ENCODE measurements around the gene ITIH4. TPM values are rescaled to one million over a fixed set of nuclear protein-coding genes. Genes with fewer than 3 reads are reported as not detected.

ITIH4 gene
- total RNA-seq, 1 donor from 2014 or later, result 0.40 TPM

DNA sequence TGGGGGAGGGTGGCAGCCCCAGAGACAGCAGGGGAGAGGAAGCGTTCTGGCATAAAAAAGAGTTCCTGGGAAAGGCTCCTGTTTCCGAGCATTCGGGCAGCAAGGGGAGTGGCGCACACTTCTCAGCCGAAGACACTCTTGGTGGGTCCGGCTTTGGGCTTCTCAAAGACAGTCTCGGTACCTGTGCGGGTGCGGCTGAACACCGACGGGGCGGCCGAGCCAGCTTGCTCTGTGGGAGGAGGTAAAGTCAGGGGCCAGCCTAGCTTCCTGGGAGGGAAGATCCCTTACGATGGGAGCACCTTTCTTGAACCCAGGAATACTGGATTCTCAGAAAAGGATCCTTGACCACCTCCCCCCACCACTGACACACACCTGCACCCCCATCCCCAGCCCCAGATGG lies 2.7 kb upstream of the ITIH4 start:
- no peak for DNase-seq (ENCODE audit: low read depth in 2 of 2)

- DNase-seq (ENCODE audit: low read depth in 2 of 2), result peak; percentile 80 to 85
These were observed 1.2 kb upstream of the ITIH4 start for GRCh38 chr3:52831500-52832301.

DNA sequence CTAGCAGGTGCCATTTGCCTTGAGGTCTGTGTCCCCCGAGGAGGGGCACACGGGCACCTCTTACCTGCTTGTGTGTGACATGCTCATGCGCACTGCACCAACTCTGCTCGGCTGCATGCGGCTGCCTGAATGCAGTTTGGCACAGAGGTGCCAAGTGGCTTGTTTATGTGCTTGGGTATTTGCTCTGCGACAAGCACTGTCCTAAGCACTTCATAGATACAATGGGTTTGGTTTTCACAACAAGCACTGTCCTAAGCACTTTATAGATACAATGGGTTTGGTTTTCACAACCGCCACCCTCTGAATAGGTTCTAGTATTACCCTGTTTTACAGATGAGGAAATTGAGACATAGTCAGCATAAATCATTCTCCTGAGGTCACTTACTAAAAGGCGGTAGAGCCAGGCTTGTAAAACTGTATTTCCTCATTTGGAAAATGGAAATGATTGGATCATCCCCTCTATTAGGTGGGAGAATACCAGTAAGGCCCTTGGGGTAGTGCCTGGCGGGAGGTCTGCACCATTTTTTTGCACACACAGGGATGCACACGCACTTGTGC lies 487 bp downstream of the ITIH4 start:
- DNase-seq (ENCODE audit: low read depth in 2 of 2), result no peak

DNA sequence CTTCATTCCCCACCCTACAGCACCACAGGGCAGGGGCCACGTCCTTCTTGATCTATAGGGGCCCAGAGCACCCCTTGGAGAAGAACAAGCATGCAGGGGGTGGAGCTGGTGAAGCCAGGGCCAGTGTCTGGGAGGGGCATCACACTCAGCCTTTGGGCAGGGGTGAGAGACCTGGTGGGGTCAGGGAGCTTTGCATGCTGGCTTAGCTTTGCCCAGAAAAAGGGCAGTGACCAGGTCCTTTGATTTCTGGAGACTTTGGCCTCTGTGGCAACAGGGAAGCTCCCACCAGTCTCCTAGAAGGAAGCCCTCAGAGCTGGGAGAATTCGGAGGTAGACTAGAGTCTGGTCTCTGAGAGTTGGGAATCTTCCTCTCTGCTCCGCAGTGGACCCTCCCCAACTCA lies 990 bp downstream of the ITIH4 start:
- no peak for DNase-seq (ENCODE audit: low read depth in 2 of 2)

DNA sequence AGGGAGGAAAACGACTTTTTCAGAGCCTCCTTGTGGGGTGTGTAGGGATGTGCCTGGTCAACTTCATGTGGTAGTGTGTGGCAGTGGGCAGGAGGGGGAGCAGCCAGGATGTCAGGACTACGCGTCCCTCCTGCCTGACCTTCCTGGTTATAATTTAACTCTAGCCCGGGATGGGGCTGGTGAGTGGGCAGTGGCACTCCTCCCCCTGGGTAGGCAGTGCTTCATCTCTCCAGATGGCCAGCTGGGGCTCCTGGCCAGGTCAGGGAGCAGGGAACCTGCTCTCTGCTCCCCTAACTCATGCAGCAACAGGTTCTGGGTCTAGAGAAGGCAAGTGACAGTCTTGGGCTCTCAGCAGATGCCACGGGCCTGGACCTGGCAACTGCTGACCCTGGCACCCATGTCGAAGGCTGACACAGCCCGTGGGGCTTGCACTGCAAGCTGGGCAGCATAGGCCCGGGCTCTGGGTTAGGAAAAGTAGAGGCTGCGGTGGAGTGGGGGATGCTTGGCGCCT lies 2.6 kb downstream of the ITIH4 start:
- DNase-seq (ENCODE audit: low read depth in 2 of 2), result no peak

DNA sequence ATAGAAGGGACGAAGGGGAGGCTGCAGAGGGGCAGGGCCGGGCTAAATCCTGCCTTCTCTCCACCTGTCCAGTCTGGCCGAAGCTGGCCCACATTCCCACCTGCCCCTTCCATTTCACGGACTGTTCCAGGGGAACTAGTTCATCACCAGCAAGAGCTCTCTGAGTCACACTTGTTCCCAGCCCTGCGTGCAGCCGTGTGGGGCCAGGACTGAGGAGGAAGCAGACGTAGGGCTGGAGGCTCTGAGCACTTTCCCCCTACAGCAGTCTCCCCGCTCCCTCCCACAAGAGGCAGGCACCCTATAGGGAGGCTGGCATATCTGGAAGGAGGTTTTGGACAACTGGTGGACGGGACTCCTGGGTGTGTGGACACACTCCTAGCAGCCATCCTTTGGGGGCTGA lies 3.0 kb downstream of the ITIH4 start:
- DNase-seq (ENCODE audit: low read depth in 2 of 2), result peak in 1 of 2 donors; percentile 44

GRCh38 chr3:52824037-52824436 lies 6.4 kb downstream of the ITIH4 start:
- DNase-seq (ENCODE audit: low read depth in 2 of 2), result no peak

DNA sequence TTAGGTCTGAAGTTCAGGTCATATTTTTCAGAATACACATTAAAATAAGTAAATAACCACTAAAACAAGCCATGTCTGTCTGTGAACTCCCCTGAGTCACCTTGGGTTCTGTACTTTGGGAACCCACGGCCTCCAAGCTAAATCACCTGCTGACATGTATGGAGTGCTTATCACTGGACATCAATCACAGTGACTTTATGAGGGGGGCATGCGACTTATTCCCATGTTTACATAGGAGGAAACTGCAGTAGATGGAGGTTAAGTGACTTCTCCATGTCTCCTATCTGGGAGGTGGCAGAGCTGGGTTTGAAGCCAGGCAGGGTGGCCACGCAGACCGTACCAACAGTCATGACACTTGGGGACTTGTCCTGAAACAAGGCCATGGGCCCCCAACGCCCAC lies 8.1 kb downstream of the ITIH4 start:
- DNase-seq (ENCODE audit: low read depth in 2 of 2), result no peak

DNA sequence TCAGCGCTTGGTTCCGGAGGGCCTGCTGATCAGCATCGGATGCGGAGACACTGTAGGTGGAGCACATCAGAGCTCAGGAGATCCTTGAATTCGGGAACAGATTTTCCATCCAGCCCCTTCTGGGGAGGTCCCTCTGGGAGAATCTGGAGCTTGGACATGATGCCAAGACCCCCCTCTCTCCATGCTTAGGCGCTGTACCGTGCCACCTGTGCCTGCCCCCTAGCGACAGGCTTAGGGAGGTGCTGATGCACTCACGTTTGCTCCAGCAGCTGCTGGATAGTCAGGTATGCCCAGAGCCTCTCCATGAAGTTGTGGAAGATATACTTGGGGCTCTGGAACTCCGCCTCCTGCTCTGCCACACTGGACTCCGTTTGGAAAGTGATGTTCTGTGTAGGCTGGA lies 9.7 kb downstream of the ITIH4 start:
- DNase-seq (ENCODE audit: low read depth in 2 of 2), result peak; percentile 37 to 55

DNA sequence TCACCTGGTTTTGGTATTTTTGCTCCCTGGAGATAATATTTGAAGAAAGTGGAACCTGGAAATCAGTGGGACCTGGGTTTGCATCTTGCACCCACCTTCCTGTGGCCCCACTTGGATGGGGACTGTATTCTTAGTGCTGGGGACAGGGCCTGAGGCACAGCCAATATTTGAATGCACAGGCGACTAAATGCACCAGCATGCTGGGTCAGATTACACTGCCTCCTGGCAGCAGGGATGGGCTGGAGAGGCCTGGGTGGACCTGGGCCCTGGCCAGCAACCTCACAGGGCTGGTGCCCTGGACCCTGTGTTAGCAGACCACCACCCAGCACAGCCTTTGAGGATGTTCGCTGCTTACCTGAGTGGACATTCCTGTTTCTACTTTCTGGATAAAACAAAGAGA lies 10.5 kb downstream of the ITIH4 start:
- DNase-seq (ENCODE audit: low read depth in 2 of 2), result no peak

DNA sequence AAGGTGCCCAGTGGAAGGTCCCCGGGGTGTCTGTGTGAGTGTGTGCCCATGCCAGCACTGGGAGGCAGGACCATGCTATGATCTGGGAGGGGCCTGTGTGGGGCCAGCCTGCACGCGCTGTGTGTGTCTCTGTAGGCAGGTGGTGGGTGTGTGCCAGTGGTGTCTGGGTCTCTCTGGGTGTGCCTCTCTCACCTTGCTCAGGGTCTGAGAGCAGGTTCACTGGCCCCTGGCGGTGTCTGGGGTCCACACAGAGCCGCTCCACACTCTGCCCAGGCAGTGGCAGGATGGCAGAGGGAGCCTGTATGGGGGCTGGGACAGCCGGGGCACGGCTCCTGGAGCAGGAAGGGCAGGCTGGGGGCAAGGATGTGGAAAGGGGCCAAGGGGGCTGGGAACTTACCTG lies 12.6 kb downstream of the ITIH4 start:
- no peak for DNase-seq (ENCODE audit: low read depth in 2 of 2)

DNA sequence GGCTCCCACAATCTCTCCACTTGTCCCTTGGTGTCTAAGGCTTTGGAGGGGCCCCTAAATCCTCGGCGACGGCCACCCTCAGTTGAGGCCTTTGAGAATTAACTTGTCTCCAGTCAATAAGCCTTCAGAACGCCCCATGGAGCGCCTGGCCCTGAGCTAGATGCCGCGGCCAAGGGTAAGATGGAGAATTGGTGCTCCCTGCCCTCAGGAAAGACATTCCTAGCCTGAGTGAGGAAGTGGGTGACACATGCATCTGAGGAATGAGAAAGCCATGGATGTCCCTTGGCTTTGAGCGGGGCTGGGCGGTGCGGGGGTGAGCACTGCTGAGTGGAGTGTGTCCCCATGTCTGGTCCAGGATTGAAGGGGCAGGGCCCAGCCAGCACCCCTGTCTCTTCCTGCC lies 13.3 kb downstream of the ITIH4 start:
- DNase-seq (ENCODE audit: low read depth in 2 of 2), result no peak

GRCh38 chr3:52816654-52817053 lies 13.8 kb downstream of the ITIH4 start:
- no peak for DNase-seq (ENCODE audit: low read depth in 2 of 2)

- no peak for DNase-seq (ENCODE audit: low read depth in 2 of 2)
These were observed 14.3 kb downstream of the ITIH4 start for GRCh38 chr3:52816199-52816598.

DNA sequence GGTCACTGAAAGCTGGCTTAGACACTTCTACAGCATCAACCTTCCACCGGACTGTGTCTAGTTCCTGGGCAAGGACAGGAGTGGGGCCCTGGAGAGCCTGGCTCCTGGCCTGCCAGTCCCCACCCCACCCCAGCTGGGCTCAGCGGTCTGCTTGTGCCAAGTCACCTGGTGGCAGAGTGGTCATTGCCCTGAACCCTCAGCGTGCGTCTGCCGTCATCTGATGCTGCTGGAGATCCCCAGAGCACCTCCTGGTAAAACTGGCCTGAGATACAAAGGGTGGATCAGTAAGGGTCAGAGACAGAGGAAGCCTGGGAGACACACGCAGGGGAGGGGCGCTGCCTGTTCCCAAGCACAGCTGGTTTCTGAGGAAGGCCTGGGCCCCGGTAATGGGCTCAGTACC lies 16.7 kb downstream of the ITIH4 start:
- no peak for DNase-seq (ENCODE audit: low read depth in 2 of 2)

DNA sequence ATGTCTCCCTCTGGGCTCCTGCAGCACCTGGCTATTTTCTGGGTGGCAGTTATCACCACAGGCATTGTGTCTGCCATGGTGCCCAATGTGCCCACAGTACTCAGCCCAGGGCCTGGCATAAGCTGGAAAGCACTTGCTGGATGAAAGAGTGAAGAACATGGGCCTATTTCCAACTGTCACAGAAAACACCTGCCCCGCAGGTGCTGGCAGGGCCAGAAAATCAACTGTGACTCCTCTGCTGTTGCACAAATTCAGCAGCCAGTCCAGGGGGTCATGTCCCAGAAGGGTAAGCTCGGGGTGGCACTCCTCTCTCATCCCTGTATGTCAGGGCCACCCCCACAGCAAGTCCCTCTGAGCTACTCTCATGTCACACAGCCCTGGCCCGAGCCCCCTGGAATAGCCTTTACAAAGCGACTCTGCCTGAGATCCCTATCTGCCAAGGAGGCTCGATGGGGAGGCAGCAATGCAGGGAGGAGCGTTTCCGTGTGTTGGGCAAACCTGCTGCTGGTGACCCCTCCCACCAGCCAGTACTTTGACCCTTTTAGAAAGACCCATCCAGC lies 18.9 kb downstream of the ITIH4 start:
- DNase-seq (ENCODE audit: low read depth in 2 of 2), result no peak

DNA sequence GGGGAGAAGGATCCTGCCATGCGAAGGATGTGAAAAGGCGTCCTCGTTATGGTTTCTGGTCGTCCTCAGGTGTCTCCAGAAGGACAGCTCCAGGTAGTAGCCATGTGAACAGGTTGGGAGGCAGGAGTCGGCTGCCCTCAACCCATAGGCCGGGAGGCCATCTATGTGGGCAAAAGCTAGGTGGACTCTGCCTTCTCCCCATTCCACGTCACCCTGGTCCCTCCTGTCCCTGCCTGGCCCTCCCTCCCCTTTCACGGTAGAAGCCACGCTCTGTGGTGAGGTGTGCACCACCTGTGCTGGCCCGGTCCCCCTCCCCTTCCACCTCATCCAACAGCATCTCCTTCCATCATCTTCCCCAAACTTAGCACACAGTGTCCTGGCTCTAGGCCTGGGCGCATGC lies 19.5 kb downstream of the ITIH4 start:
- no peak for DNase-seq (ENCODE audit: low read depth in 2 of 2)

DNA sequence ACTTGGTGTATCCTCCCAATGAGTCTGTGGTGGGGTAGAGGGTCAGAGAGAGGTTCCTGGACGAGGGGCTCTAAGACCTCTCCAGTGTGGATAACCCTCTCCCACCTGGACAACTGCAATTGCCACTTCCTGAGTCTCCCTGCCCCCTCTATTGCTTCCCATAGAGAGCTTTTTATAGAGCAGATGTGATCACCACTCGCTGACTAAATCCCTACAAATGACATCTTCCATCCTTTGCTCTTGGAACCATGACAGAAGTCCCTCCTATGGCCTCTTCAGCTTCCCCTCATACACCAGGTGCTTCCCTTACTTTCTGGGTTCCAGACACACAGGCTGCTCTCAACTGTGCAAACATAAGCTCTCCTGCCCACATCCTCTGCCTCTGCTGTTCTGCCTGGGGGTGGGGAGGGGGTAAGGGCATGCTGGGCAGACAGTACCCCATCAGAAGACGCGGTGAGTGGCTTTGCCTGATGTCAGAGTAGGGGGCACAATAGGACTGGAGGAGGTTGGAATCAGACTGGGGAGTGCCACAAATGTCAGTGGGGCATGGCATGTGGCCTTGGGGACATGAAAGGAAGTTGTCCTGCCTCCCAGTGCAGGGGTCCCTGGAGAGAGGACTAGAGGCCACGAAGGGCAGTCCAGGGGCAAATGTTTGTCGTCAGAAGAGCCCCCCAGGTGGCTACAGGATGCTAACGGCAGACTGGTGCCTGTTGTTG lies 20.7 kb downstream of the ITIH4 start:
- peak in 1 of 2 donors; percentile 6 for DNase-seq (ENCODE audit: low read depth in 2 of 2)

DNA sequence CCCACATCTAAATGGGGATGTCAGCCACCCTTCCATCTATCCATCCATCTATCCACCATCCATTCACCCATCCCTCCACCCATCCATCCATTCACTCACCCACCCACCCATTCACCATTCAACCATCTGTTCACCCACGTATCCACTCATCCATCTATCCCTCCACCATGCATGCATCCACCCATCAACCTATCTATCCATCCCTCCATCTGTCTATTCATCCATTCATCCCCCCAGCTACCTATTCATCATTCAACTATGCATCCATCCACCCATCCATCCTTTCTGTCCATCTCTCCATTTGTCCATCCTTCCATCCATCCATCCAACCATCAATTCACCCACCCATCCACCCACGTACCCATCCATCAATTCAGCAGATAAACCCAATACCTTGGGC lies 21.3 kb downstream of the ITIH4 start:
- no peak for DNase-seq (ENCODE audit: low read depth in 2 of 2)

DNA sequence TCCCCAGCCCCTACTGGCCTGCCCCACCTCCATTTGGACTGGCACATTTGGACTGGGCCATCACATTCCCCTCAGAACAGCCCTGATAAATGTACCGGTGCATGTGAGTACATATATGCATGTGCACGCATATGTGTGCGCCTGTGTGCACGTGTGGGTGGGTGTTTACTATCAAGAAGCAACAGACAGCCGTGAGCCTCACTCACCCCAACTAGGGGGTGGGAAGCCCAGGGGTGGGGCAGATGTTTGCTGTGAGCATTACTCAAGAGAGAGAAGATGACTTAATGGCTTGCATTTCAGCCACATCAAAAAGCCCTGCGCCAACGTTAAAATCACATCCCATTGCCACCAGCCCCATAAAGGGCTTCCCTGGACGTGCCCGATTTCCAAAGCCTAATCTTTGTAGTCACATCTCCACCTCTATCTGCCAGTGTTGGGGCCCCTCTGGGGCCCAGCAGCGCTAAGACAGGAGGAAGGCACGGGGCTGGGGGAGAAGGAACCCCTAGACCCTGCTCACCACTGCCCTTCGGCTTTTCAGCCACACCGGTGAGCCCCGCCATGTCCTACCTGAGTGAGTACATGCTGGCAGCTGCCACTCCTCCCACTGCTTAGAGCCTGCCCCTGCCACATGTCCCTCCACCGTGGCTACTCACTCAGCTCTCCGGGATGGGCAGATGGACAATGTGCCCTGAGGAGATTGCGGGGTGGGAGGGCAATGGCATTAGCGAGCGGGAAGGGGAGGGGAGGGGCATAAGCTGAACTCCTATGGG lies 25.0 kb downstream of the ITIH4 start:
- DNase-seq (ENCODE audit: low read depth in 2 of 2), result no peak

DNA sequence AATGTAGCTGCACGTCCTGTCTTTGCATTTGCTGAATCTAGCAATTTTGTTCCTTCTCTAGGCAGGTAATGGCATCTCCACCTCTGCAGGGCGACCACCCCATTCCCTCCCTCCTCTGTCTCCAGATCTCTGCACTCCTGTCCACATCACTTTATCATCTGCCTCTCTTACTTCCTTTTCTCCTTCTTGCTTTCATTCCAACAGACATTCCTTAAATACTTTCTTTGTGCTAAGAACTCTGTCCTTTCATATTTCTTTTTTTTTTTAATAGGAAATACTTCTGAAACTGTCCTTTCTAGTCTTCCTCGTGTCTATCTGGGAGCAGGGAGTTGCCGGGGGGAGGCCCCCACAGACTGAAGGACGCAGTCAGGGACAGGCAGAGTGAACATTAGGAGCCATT lies 28.6 kb downstream of the ITIH4 start:
- no peak for DNase-seq (ENCODE audit: low read depth in 2 of 2)

DNA sequence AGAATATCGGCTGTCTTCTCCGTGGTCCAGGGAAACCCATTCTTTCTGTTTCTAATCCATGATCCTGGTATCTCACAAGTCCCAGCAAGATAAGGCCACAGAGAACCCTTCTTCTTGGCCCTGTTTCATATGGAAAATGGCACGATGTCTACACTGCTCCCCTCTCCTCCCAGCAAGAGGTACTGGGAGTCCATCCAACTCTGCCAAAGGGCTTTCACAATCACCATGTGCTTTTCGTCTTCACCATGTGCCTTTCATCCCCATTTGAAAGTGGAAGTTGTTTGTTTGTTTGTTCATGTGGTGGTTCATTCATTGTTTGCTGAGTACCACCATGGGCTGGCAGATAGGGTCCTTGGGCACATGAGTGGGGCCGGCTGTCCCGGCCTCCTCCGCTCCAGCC lies 30.4 kb downstream of the ITIH4 start:
- DNase-seq (ENCODE audit: low read depth in 2 of 2), result no peak
